Brain pericyte (primary cell): ENCODE measurements around the gene NT5C1B.
A peak's percentile ranks its signal among the peaks of the same experiment; 100 is the strongest.

Source experiments
- DNase-seq: peaks from one replicate; pipeline ENCODE4 v3.0.0-alpha.2; 2012; ENCODE audit warnings: low read depth, low spot score

Gene NT5C1B

DNA sequence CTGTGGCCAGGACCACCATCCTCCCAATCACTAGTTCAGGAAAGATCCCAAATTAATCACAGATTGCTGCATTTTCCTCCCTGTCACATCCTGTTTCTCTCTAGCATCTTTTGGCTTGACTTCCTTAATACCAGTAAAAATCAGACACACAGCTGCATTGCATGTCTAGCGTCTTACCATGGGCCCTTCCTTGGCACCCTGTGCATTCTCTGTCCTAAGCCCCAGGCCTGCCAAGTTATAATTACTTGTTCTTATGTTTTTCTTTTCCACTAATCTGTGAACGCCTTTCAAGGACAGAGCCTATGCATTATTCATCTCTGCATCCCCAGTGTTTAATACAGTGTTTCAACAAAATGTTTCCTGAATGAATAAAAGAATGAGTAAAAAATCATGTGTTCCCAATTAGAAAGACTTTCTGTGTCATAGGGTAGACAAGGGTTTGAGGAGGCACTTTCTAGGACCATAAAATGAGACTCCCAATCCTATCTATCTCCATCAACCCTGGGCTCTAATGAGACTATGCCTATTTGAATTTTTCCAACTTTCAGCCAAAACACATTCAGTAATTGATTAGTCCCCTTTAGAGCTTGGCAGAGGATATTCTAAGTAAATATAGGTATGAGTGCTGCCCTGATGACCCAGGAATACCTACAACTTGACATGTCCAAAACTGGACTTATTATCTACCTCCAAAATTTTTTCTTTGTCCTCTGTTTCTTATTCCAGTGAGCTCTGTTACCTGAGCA lies 10.3 kb upstream of the NT5C1B start:
- no peak for DNase-seq

DNA sequence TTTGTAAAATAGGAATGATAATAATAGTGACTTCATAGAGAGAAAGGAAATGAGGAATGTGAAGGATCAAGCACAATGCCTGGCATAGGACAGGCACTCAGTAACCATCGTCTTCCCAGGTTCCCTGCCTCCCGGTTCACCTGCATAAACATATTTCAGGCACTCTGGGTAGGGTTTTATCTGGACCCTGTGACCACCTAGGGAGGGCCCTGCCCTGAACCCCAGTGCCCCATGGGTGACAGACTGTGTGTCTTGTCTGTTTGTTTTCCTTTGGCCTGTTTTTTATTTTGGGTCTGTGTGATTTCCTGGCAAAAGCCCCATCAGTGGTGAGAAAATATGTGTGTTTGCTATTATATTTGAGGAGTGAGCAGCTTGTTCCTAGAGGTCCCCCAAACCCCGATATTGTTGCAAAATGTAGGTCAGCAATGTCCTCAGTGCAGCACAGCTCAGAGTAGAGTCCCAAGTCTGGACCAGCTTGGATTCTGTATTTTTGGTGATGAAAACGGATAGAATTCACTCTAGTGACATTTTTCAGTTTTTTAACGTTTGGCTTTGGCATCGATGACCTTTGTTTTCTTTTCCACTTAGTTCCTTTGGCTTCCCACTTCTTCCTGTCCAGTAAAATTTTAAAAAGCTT lies 9.6 kb upstream of the NT5C1B start:
- no peak for DNase-seq

DNA sequence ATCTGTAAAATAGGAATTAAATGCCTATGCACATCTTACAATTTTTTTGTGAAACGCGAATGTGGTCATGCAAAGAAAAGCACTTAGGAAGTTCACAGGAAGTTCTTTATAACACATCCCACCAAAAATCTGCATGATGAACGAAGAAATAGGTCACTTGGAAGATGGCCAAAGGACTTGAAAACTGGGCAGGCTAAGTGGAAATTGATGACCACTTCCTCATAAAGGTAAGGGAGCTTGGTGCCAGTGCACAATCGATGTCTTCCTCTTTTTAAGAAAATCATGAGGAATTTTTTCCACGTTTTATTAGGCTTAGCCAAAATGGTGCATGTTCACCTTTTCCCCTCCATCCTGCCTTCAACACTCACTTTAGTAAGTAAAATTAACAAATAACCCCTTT lies 8.2 kb upstream of the NT5C1B start:
- DNase-seq = no peak

DNA sequence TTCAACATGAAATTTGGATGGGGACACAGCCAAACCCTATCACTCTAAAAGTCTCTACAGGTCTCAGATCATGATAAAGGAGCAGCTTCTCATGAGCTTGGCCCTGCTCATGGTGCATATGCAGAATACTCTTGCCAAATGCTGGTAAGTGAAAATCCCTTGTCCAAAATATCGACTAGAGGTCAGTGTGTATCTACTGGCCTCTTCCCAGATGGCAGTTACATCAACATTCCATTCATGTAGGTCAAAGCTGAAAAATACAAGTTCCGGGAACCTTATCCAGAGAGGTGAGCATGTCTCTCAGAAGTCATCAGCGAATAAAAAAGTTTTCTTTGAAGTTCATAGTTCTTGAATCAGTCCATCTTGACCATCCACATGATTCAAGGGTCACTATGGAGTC lies 7.6 kb upstream of the NT5C1B start:
- DNase-seq = no peak

DNA sequence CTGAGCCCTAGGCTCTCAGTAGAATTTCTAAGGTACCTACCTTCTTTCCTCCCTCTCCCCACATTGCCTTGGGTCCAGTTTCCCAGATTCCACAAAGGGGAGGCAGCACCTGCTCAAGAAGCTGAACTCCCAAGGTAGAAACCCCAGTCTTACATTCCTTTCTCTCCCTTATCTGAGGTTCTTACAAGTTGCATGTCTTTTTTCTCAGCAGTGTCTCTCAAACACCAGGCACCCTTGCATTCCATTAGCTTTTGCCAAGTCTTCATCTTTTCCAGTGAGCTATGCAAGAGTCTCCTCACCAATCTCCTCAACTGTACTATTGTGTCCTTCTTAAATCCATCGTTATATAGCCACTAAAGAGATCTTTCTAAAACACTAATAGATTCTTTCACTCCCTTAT lies 4.1 kb upstream of the NT5C1B start:
- DNase-seq = no peak

DNA sequence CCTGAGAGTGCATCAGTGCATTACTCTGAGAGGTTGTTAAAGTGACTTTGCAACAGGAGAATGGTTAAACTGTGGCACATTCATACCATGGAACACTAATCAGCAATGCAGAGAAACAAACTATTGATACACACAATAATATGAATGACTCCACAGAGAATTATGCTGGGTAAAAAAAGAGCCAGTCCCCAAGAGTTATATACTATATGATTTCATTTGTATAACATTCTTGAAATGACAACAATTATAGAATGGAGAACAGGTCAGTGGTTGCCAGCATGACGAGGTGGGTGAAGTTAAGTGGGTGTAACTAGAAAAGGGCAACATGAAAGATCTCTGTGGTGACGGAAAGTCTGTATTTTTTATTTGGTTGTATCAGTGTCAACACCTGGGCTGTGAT lies 3.0 kb upstream of the NT5C1B start:
- no peak for DNase-seq

DNA sequence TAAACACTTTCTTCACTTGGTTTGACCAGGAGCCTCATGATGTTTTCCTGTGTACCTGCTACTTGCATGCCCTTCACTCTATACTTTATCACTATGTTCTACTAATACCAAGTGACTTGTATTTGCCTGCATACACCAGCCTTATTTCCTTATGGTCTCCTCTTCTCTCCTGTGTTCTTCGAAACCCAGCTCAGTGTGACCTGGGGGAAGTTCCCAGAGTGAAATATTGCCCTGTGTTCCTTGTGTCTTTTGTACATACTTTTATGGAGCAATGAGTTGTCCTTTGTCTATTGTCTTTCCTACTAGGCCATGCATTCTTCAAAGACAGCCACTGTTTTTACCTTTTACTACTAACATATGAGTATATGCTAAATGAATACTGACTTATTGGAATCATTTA lies 567 bp downstream of the NT5C1B start:
- no peak for DNase-seq

DNA sequence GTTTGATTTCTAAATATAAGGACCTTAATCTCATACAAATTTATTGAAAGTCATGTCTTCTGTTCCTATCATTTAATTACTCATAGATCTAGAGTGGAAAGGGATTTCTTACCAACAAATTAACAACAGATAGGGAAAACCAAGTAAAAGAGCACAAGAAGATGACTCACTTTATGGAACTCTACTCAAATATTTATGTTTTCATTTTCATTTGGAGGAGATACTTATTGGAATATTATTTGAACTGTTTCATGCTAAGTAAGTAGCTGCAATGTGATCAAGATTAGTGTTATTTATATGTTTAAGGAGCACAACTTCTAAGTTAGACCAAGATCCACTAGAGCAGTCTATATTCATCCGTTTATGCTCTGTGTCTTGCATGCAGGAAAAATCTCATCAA lies 1.3 kb downstream of the NT5C1B start:
- DNase-seq = no peak

DNA sequence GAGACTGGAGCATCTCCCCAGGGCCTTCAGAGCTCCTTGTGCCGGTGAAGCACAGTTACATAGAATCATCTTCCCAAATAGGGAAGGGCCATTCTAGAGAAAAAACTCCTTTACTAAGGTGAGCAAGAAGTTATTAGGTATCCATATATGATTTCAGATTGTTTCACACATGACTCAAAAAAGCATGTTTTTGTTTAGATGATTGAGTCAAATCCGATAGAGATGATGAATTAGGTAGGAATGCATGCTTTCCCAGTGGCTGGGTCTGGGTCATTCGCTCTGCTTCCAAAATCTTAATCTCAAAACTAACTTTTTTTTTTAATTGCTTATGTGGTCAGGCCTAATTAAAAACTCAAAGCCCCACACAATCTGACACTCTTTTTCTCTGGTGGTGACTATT lies 3.8 kb downstream of the NT5C1B start:
- DNase-seq = no peak

DNA sequence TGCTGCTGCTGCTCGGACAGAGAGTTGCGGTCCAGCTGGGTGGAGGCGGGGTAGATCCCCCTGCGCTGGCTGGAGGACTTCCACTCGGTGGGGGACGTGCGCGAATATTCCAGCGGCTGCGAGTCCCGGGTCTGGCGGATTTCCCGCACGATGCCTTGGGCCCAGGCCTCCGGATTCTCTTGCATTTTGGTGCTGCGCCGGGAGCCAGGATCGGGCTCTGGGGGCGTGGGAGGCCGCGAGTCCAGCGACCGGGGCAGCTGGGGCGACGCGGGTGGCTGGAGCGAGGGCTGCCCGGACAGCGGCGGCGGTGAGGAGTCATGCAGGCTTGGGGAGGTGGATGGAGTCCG lies 4.8 kb downstream of the NT5C1B start:
- no peak for DNase-seq

DNA sequence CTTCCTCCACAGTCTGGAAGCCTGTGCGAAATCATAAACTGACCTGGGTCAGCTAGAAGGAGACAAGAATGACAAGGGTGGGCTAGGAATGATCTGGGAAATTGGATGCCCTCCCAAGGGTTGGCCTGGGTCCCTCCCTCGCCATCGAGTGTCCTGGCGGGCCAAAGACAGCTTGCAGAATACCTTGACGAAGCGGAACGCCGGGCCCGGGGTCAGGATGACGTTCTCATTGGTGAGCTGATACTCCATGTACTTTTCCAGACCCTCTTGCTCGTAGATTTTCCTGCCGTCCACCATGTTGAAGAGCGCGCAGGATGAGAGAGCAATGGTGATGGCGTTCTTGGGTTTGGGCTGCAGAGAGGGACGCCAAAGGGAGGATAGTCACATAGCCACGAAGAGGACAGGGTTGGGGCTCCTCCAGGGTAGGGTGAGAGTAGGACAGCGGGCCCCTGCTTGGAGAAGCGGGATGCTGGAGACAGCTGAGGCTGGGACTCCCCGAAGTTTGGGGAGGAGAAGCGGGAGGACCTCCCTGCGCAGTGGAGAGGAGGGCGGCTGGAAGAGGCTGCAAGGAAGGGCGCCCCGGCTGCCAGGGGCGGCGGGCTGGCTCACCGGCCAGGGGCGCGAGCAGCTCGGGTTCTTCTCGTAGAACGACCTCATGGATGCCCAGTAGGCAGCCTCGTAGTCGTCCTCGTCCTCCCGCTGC lies 5.3 kb downstream of the NT5C1B start:
- DNase-seq = no peak

DNA sequence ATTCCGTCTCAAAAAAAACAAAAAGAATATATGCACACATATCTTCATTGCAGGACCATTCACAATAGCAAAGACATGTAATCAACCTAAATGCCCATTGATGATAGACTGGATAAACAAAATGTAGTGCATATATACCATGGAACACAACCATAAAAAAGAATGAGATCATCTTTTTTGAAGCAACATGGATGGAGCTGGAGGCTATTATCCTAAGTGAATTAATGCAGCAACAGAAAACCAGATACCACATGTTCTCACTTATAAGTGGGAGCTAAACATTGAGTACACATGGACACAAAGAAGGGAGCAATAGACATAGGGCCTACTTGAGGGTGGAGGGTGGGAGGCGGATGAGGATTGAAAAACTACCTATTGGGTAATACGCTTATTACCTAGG lies 8.8 kb downstream of the NT5C1B start:
- DNase-seq = no peak

DNA sequence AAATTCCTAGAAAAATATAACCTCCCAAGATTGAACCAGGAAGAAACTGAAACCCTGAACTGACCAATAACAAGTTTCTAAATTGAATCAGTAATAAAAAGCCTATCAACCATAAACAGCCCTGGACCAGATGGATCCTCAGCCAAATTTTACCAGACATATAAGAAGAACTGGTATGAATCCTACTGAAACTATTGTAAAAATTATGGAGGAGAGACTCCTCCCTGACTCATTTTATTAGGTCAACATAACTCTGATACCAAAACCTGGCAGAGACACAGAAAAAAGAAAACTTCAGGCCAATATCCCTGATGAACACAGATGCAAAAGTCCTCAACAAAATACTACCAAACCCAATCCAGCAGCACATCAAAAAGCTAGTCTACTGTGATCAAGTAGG lies 11.3 kb downstream of the NT5C1B start:
- DNase-seq = no peak

DNA sequence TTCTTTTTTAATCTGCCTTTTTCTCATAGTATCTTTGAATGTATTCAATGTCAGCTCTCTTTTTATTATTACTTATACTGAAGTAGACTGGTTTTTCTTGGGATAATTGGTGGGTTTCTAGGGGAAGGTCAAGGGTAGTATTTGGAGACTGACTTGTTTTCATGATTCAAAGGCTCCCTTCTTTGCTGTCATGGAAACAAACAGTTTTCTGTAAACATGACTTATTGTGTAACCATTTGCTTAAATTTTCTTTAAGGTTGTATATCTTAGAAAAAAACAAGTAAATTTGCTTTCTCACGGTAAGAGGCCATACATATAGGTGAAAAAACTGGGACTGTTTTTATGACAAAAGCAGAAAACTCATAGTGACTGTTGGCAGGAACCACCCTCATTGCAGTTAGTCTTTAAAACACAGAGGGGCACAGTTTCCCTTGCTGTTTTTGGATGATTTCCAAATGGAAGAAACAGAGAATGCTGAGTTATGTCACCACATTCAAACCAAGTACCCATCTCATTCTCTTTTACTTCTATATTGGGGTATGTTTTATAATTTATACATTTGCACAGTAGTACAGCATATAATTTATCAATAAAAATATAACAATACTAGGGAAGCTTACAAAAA lies 23.1 kb downstream of the NT5C1B start:
- DNase-seq = no peak

DNA sequence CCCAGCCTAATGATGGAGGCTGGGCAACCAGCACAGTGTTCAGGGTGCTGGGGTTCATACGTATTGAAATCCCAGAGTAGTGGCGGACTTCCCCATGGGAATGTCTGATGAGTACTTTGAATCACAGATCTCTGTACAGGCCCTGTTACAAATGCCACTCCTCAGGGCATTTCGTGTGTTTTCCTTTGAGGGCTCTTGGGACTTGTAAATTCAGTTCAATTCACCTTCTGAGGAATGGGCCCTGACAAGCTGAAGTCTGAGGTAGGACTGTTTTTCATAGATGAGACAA lies 28.6 kb downstream of the NT5C1B start:
- DNase-seq = no peak

DNA sequence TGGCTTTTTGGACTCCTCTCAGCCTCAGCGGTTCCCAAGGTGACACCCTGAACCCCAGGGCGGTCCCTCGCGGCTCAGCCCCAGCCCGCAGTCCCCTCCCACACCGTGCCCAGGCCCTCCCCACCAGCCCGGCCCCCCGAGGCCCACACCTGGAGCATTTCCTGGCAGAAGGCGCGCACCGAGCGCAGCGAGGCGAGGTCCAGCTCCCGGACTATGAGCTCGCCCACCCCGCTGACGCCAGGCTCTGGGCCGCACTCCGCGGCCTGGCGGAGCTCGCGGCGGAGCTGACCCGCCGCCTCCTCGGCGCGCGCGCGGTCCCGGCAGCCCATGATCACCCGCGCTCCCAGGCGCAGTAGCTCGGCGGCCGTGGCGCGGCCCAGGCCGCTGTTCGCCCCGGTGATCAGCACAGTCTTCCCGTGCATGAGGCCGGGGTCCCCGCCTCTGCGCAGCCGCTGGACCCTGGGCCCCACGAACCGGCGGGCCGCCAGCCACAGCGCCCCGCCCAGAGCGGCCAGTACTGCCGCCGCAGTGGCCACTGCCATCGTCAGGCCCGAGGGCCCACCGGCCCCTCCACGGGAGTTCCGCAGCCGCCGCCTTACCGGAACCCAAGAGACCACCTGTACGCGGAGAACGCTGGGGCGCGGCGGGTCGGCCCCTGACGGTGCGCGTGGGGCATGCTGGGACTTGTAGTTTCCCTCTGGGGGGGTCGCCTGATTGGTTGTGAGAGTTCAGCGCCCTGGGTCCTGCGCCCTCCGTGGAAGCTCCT lies 29.2 kb downstream of the NT5C1B start, which contains the start of gene RDH14:
TSS of gene RDH14 (minus strand) at position 623 of the 766 bp plus-strand sequence. CDS start at position 542, 81 bp downstream.
- peak; percentile 59 for DNase-seq

DNA sequence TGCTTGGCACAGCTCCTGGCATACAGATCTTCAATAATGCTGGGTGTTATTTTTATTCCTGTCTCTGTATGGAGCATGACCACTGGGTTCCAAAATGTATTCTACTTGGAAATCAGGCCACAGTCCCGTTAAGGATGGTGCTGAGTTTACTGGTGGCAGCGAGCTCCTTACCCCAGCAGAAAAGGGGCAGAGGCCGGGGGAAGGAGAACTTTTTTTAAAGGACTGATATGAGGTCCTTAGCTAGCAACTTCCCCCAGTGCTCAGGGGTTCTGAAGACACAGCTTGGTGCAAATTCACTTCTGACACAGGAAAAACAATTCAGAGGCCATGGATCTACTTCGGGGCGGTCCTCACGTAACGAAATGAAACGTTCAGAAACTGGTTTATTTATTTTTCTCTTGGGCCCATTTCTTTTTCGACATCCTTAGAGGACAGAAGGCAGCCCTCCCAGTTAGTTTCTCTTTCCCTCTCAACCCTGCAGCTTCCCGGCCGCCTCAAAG lies 29.8 kb downstream of the NT5C1B start:
- no peak for DNase-seq

DNA sequence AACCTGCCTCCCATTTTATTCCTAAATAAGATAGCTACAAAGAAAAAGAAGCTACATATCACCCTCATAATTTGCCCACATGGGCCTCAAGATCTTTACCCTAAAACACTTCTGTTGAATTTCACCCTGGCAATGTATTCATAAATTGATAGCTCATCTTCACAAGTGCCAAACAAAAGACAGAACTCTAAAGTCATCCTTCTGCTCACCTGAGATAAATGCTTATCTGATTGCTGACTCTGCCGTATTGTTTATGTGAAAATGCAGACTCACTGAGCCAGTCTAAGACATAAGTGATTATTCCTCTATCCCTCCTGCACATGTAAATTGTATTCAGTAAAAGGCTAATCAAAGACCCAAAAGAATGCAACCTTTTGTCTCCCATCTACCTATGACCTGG lies 30.9 kb downstream of the NT5C1B start:
- DNase-seq = no peak

DNA sequence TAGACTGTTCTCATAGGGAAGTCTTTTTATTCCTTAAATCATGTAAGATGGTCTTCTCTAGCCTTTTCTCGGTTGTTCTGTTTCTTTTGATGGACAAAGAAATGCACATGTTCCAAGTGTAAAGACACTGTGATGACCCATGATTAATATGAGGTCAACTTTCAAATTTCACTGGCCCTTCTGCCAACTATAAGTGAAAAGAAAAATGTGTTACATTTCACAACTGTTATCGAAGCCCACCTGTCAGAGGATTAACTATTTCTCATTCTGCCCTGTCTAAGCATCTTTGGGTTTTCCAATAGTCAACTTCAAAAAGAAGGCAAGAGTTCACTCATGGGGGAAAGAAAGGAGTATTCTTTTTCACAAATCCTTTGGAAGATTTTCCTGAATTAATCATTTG lies 32.2 kb downstream of the NT5C1B start:
- DNase-seq = no peak

DNA sequence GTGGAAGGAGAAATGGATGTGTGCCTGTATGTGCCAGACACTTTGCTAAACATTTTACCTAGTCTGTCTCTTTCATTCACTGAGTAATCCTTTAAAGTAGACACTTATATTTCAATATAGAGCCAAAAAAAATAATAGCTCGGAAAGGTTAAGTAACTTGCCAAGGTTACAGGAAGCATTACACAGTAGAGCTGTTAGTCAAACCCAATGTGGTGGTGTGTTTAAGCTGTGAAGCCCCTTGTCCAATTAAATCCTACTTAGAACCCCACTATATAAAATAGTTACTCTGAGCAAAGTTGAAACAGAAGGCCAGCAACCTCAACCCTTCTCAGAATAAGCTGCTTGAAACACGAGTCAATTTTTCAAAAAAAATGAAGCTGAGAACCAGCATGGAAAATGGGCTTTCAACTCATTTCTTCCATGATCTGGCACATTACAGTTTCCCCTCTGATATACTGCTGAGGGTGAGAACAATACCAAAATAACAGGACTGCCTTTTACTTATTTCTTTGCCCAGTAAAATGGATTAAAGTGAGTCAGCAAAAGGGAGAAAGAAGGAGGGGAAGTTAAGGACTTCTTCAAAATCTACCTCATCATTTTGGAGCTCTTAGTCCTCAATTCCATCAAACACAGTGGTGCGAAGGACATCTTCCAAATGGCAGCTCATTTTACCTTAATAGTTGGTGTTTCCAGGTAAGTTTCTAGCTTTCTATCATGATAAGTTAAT lies 36.9 kb downstream of the NT5C1B start:
- DNase-seq = no peak

DNA sequence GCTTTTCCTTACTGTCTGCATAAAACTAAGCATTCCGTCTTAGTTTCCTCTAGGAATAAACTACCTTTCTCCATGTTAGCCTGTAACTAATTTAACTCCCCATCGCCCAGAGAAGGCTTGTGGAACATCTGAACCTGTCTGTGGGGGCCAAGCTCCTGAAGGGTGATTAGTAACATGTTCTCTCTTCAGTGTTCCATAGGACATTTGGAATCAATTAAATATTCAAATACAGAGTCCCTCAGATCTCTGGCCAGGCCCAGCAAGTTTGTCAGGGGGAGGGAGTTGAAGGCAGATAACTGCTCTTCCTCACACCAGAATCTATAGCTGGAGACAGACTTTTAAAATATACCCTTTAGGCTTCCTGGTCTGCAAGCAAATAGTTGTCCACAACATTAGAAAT lies 37.7 kb downstream of the NT5C1B start:
- DNase-seq = no peak
